Mucosa of stomach (tissue), 1 donor: ENCODE results near the gene FBXO48.

ENCODE experiments used
- H3K27me3 ChIP-seq: one replicate; pipeline ENCODE4 v1.7.0; 2013; ENCODE audit warnings: mild to moderate bottlenecking, low read length; ENCODE audit not compliant: control insufficient read depth, insufficient read depth
- H3K36me3 ChIP-seq: one replicate; pipeline ENCODE4 v1.7.0; 2013; ENCODE audit warnings: low read length; ENCODE audit not compliant: control insufficient read depth, insufficient read depth
- H3K4me1 ChIP-seq: one replicate; pipeline ENCODE4 v1.7.0; 2013; ENCODE audit warnings: mild to moderate bottlenecking, low read length; ENCODE audit not compliant: control insufficient read depth, insufficient read depth
- H3K4me3 ChIP-seq: one replicate; pipeline ENCODE4 v1.7.0; 2013; ENCODE audit warnings: low read length
- H3K9ac ChIP-seq: one replicate; pipeline ENCODE4 v1.7.0; 2013; ENCODE audit warnings: mild to moderate bottlenecking, low read length, moderate library complexity
- H3K9me3 ChIP-seq: one replicate; pipeline ENCODE4 v1.7.0; 2013; ENCODE audit warnings: mild to moderate bottlenecking, low read length, moderate library complexity; ENCODE audit not compliant: control insufficient read depth
- donor health status: Pancreatic carcinoma.

FBXO48 gene

GRCh38 chr2:68428746-68429145 lies 38.3 kb downstream of the FBXO48 start:
- H3K4me1 ChIP-seq, result peaks cover 16% of the 10 kb centered on the region
- H3K4me3 ChIP-seq, result no peak overlapping the region
- no peaks in the 10 kb centered on the region for H3K27me3 ChIP-seq
- H3K36me3 ChIP-seq, result no peaks in the 10 kb centered on the region
- H3K9ac ChIP-seq, result no peak overlapping the region
- H3K9me3 ChIP-seq, result no peaks in the 10 kb centered on the region

- Histone ChIP-seq H3K4me3 (no peak overlapping the region), H3K4me1 (peaks cover 10% of the 10 kb centered on the region), H3K9me3 (no peaks in the 10 kb centered on the region), H3K36me3 (no peaks in the 10 kb centered on the region), H3K9ac (no peak overlapping the region), H3K27me3 (no peaks in the 10 kb centered on the region)
Observed at GRCh38 chr2:68428126-68428525, 39.0 kb downstream of the FBXO48 start.

GRCh38 chr2:68426848-68427579 lies 40.1 kb downstream of the FBXO48 start:
- Histone ChIP-seq H3K27me3 (no peaks in the 10 kb centered on the region), H3K4me1 (no peaks in the 10 kb centered on the region), H3K36me3 (no peaks in the 10 kb centered on the region), H3K4me3 (no peak overlapping the region), H3K9me3 (no peaks in the 10 kb centered on the region), H3K9ac (no peak overlapping the region)

- H3K9ac ChIP-seq, result no peak overlapping the region
- H3K4me1 ChIP-seq, result no peaks in the 10 kb centered on the region
- no peak overlapping the region for H3K4me3 ChIP-seq
- no peaks in the 10 kb centered on the region for H3K27me3 ChIP-seq
- H3K9me3 ChIP-seq, result no peaks in the 10 kb centered on the region
- no peaks in the 10 kb centered on the region for H3K36me3 ChIP-seq
Observed at GRCh38 chr2:68426446-68426845, 40.6 kb downstream of the FBXO48 start.

GRCh38 chr2:68425503-68425902 lies 41.6 kb downstream of the FBXO48 start:
- Histone ChIP-seq H3K27me3 (no peaks in the 10 kb centered on the region), H3K36me3 (no peaks in the 10 kb centered on the region), H3K4me1 (no peaks in the 10 kb centered on the region), H3K9ac (no peak overlapping the region), H3K4me3 (no peak overlapping the region), H3K9me3 (no peaks in the 10 kb centered on the region)

GRCh38 chr2:68423966-68424650 lies 43.0 kb downstream of the FBXO48 start:
- Histone ChIP-seq H3K4me3 (no peak overlapping the region), H3K27me3 (no peaks in the 10 kb centered on the region), H3K36me3 (no peaks in the 10 kb centered on the region), H3K9ac (no peak overlapping the region), H3K4me1 (no peaks in the 10 kb centered on the region), H3K9me3 (no peaks in the 10 kb centered on the region)

- Histone ChIP-seq H3K9me3 (no peaks in the 10 kb centered on the region), H3K4me3 (no peak overlapping the region), H3K27me3 (no peaks in the 10 kb centered on the region), H3K36me3 (no peaks in the 10 kb centered on the region), H3K9ac (no peak overlapping the region), H3K4me1 (no peaks in the 10 kb centered on the region)
Observed at GRCh38 chr2:68420254-68420910, 46.7 kb downstream of the FBXO48 start.

GRCh38 chr2:68418855-68419254 lies 48.2 kb downstream of the FBXO48 start:
- no peak overlapping the region for H3K9ac ChIP-seq
- no peaks in the 10 kb centered on the region for H3K9me3 ChIP-seq
- H3K36me3 ChIP-seq, result no peaks in the 10 kb centered on the region
- no peaks in the 10 kb centered on the region for H3K4me1 ChIP-seq
- H3K27me3 ChIP-seq, result no peaks in the 10 kb centered on the region
- no peak overlapping the region for H3K4me3 ChIP-seq

GRCh38 chr2:68418419-68418818 lies 48.7 kb downstream of the FBXO48 start:
- H3K9me3 ChIP-seq, result no peaks in the 10 kb centered on the region
- no peaks in the 10 kb centered on the region for H3K4me1 ChIP-seq
- H3K27me3 ChIP-seq, result no peaks in the 10 kb centered on the region
- no peak overlapping the region for H3K4me3 ChIP-seq
- no peaks in the 10 kb centered on the region for H3K36me3 ChIP-seq
- H3K9ac ChIP-seq, result no peak overlapping the region

- H3K4me3 ChIP-seq, result no peak overlapping the region
- no peaks in the 10 kb centered on the region for H3K9me3 ChIP-seq
- no peaks in the 10 kb centered on the region for H3K4me1 ChIP-seq
- no peaks in the 10 kb centered on the region for H3K27me3 ChIP-seq
- H3K9ac ChIP-seq, result no peak overlapping the region
- H3K36me3 ChIP-seq, result no peaks in the 10 kb centered on the region
Observed at GRCh38 chr2:68417926-68418325, 49.2 kb downstream of the FBXO48 start.

- H3K36me3 ChIP-seq, result no peaks in the 10 kb centered on the region
- no peaks in the 10 kb centered on the region for H3K9me3 ChIP-seq
- no peaks in the 10 kb centered on the region for H3K27me3 ChIP-seq
- H3K9ac ChIP-seq, result no peak overlapping the region
- H3K4me3 ChIP-seq, result no peak overlapping the region
- H3K4me1 ChIP-seq, result no peaks in the 10 kb centered on the region
Observed at GRCh38 chr2:68416081-68416675, 50.9 kb downstream of the FBXO48 start.

GRCh38 chr2:68415521-68415920 lies 51.6 kb downstream of the FBXO48 start:
- H3K4me3 ChIP-seq, result no peak overlapping the region

More at GRCh38 chr2:68415521-68415920, 51.6 kb downstream of the FBXO48 start:
- no peaks in the 10 kb centered on the region for H3K27me3 ChIP-seq
- H3K9me3 ChIP-seq, result no peaks in the 10 kb centered on the region
- no peaks in the 10 kb centered on the region for H3K36me3 ChIP-seq
- H3K4me1 ChIP-seq, result no peaks in the 10 kb centered on the region
- H3K9ac ChIP-seq, result no peak overlapping the region
